IMR-90 (cell line): ENCODE results near the gene SESN1. TPM values are rescaled to one million over a fixed set of nuclear protein-coding genes. Genes with fewer than 3 reads are reported as not detected.

Experiments used
- ATAC-seq: fragments of 200-7000 bp; cut with Tn5 transposase; 2 replicates; pipeline ENCODE4 v1.9.1; 2020; ENCODE audit warnings: low read depth, mild to moderate bottlenecking, moderate library complexity
- BruUV-seq: library from RNA; stranded (reverse); fragments of 400-500 nt; replicated peaks from 2 replicates; lab custom pipeline; 2021; lab: Mats Ljungman, UMichigan
- CTCF ChIA-PET: fragments of 300-600 bp; formaldehyde crosslinking; extraction: SDS; loops from one replicate; lab custom pipeline; 2021; ENCODE audit warnings: antibody characterized with exemption; lab: Yijun Ruan, JAX
- POLR2A ChIA-PET: fragments of 300-600 bp; sonication (Branson Sonifier 250); formaldehyde crosslinking; loops from one replicate; lab custom pipeline; 2022; ENCODE audit warnings: antibody characterized with exemption; ENCODE audit not compliant: unreplicated experiment; lab: Charles Lee
- DNase-seq: peaks from one replicate; pipeline ENCODE4 v3.0.0; 2013
- H2AFZ ChIP-seq: replicated peaks from 2 replicates; pipeline ENCODE3; 2013; ENCODE audit warnings: low read length, mild to moderate bottlenecking; ENCODE audit not compliant: poor library complexity
- H2AK5ac ChIP-seq: 2 replicates; pipeline ENCODE4 v1.6.1; 2013; ENCODE audit warnings: low read depth, low read length, inconsistent platforms
- H2AK9ac ChIP-seq: replicated peaks from 2 replicates; pipeline ENCODE3; 2013; ENCODE audit warnings: mild to moderate bottlenecking, low read depth, low read length, moderate library complexity; ENCODE audit not compliant: poor library complexity
- H2BK120ac ChIP-seq: 2 replicates; pipeline ENCODE4 v1.6.1; 2013; ENCODE audit warnings: low read depth, low read length, inconsistent platforms
- H2BK15ac ChIP-seq: 3 replicates; pipeline ENCODE4 v1.6.1; 2013; ENCODE audit warnings: low read depth, low read length, inconsistent platforms
- H2BK20ac ChIP-seq: 2 replicates; pipeline ENCODE4 v1.6.1; 2013; ENCODE audit warnings: low read depth, mild to moderate bottlenecking, inconsistent platforms, low read length, moderate library complexity
- H2BK5ac ChIP-seq: 2 replicates; pipeline ENCODE4 v1.6.1; 2013; ENCODE audit warnings: mild to moderate bottlenecking, low read depth, low read length, inconsistent platforms; ENCODE audit not compliant: poor library complexity, severe bottlenecking
- H3K14ac ChIP-seq: replicated peaks from 2 replicates; pipeline ENCODE4 v1.6.1; 2013; ENCODE audit warnings: low read depth, low read length, inconsistent platforms
- H3K18ac ChIP-seq: 2 replicates; pipeline ENCODE4 v1.6.1; 2013; ENCODE audit warnings: low read depth, low read length, control low read depth
- H3K23ac ChIP-seq: 2 replicates; pipeline ENCODE4 v1.6.1; 2013; ENCODE audit warnings: low read depth, low read length, inconsistent platforms
- H3K27ac ChIP-seq: 2 replicates; pipeline ENCODE4 v1.5.1; 2013; ENCODE audit warnings: mild to moderate bottlenecking, control low read depth, low read length; ENCODE audit not compliant: insufficient read depth
- H3K27me3 ChIP-seq: 2 replicates; pipeline ENCODE4 v1.6.1; 2013; ENCODE audit warnings: low read length; ENCODE audit not compliant: control insufficient read depth, insufficient read depth
- H3K36me3 ChIP-seq: 2 replicates; pipeline ENCODE4 v1.6.1; 2013; ENCODE audit warnings: low read length, mixed read lengths; ENCODE audit not compliant: control insufficient read depth, insufficient read depth
- H3K4ac ChIP-seq: 2 replicates; pipeline ENCODE4 v1.6.1; 2013; ENCODE audit warnings: low read depth, low read length, inconsistent platforms
- H3K4me1 ChIP-seq: 2 replicates; pipeline ENCODE4 v1.6.1; 2013; ENCODE audit warnings: low read length, mixed read lengths; ENCODE audit not compliant: control insufficient read depth, insufficient read depth
- H3K4me2 ChIP-seq: 2 replicates; pipeline ENCODE4 v1.6.1; 2013; ENCODE audit warnings: low read depth, mild to moderate bottlenecking, control low read depth, low read length, moderate library complexity
- H3K4me3 ChIP-seq: 2 replicates; pipeline ENCODE4 v1.5.1; 2013; ENCODE audit warnings: low read depth, mild to moderate bottlenecking, control low read depth, low read length, moderate library complexity; ENCODE audit not compliant: insufficient read depth
- H3K56ac ChIP-seq: 2 replicates; pipeline ENCODE4 v1.6.1; 2013; ENCODE audit warnings: low read length, inconsistent platforms; ENCODE audit not compliant: insufficient read depth; ENCODE audit errors: extremely low read depth
- H3K79me1 ChIP-seq, 2 experiments: 2 replicates each; pipeline ENCODE4 v1.6.1; 2013; ENCODE audit warnings: low read length in 2 of 2, inconsistent platforms in 1 of 2, low read depth in 1 of 2
- H3K9ac ChIP-seq: 2 replicates; pipeline ENCODE4 v1.6.1; 2013; ENCODE audit warnings: low read depth, low read length, control low read depth
- H3K9me1 ChIP-seq: 2 replicates; pipeline ENCODE4 v1.6.1; 2013; ENCODE audit warnings: low read length, inconsistent platforms; ENCODE audit not compliant: insufficient read depth
- H3K9me3 ChIP-seq: 2 replicates; pipeline ENCODE4 v1.6.1; 2013; ENCODE audit warnings: low read length; ENCODE audit not compliant: control insufficient read depth, insufficient read depth
- H4K20me1 ChIP-seq: 2 replicates; pipeline ENCODE4 v1.6.1; 2013; ENCODE audit warnings: low read length, inconsistent platforms; ENCODE audit not compliant: insufficient read depth
- H4K5ac ChIP-seq: 2 replicates; pipeline ENCODE4 v1.6.1; 2013; ENCODE audit warnings: mild to moderate bottlenecking, low read depth, low read length, control low read depth
- H4K8ac ChIP-seq, 2 experiments: 2 replicates each; pipeline ENCODE4 v1.6.1; 2013; ENCODE audit warnings: low read depth in 2 of 2, low read length in 2 of 2, control low read depth in 1 of 2, inconsistent platforms in 1 of 2
- H4K91ac ChIP-seq: 2 replicates; pipeline ENCODE4 v1.6.1; 2013; ENCODE audit warnings: low read depth, low read length, inconsistent platforms; ENCODE audit not compliant: insufficient read depth
- BHLHE40 ChIP-seq: fragments of 150-350 bp; IDR thresholded peaks from 2 replicates; pipeline ENCODE4 v1.6.1; 2016; ENCODE audit warnings: mild to moderate bottlenecking, low read depth, low read length
- CEBPB ChIP-seq: IDR thresholded peaks from 2 replicates; pipeline ENCODE4 v1.6.1; 2012; ENCODE audit warnings: low read depth, low read length, improper control_type of control experiment
- MAZ ChIP-seq: IDR thresholded peaks from 2 replicates; pipeline ENCODE4 v1.6.1; 2012; ENCODE audit warnings: low read depth, mild to moderate bottlenecking, low read length, improper control_type of control experiment, moderate library complexity, borderline replicate concordance
- NFE2L2 ChIP-seq: fragments of 150-350 bp; IDR thresholded peaks from 2 replicates; pipeline ENCODE4 v1.6.1; 2016; ENCODE audit warnings: low read depth, mild to moderate bottlenecking, low read length
- POLR2A ChIP-seq: IDR thresholded peaks from 2 replicates; pipeline ENCODE4 v1.6.1; 2012; ENCODE audit warnings: mild to moderate bottlenecking, low read depth, low read length
- RAD21 ChIP-seq: IDR thresholded peaks from 2 replicates; pipeline ENCODE4 v1.6.1; 2012; ENCODE audit warnings: low read length, improper control_type of control experiment
- RFX5 ChIP-seq: IDR thresholded peaks from 2 replicates; pipeline ENCODE4 v1.8.0; 2012; ENCODE audit warnings: low read depth, mild to moderate bottlenecking, low read length, moderate library complexity
- WGBS, 2 experiments: methylation state at CpG; one replicate each; pipeline versions ENCODE4 v1.1.5 to v1.1.7; 2013; ENCODE audit warnings: missing lambda C conversion rate in 2 of 2; ENCODE audit not compliant: insufficient read length in 1 of 2; ENCODE audit errors: extremely low coverage in 2 of 2; 5-methylcytosine and 5-hydroxymethylcytosine counted together
- dilution Hi-C: fragments of 300-500 bp; cut with HindIII; formaldehyde crosslinking; loops from one replicate; pipeline ENCODE4 v1.14.3; 2018; ENCODE audit warnings: low sequenced_read_pairs; ENCODE audit not compliant: unreplicated experiment
- in situ Hi-C: fragments of 300-500 bp; cut with MboI; formaldehyde crosslinking; loops from 3 replicates; pipeline ENCODE4 v1.14.3; 2019; ENCODE audit warnings: low sequenced_read_pairs, inconsistent platforms, mixed read lengths
- intact Hi-C: fragments of 100-400 bp; cut with micrococcal nuclease; formaldehyde crosslinking; loops from 2 replicates; pipeline ENCODE4 v1.10.0; 2022
- polyA plus RNA-seq, 3 experiments: library from polyadenylated mRNA; depleted of rRNA; stranded (reverse); fragments of >200 nt; gene quantifications; 2 replicates each; pipeline ENCODE4 v1.2.3, GENCODE V29; 2012; ENCODE audit warnings: low replicate concordance in 1 of 3
- total RNA-seq: library from RNA; depleted of rRNA; stranded (reverse); fragments of >200 nt; gene quantifications from 2 replicates; pipeline ENCODE4 v1.2.3, GENCODE V29; 2012
- TF ChIP-seq, protein P1 (sequence below): fragments of 150-350 bp; IDR thresholded peaks from 2 replicates; pipeline ENCODE4 v1.6.1; 2016; ENCODE audit warnings: low read depth, mild to moderate bottlenecking, low read length, moderate library complexity, borderline replicate concordance

Gene SESN1
- total and polyA plus RNA-seq, 2 of the 4 experiments (the other 2 are of a cell fraction), result 9.7 to 16.7 TPM

DNA sequence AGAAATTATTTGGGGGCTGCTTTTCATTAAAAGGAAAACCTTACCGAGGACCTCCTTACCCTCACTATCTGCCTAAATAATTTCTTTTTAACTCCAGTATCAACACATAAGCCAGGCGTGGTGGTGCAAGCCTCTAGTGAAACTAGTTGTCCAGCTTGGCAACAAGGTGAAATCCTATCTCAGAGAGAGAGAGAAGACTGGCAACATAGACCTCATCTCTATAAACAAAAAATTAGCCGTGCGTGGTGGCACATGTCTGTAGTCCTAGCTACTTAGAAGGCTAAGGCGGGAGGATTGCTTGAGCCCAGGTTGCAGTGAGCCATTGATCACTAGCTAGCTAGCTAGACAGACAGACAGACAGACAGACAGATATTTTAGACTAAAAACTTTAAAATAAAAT, 153.9 kb downstream of the SESN1 start:
- Histone ChIP-seq H2AK5ac (no peak overlapping the region), H3K4me1 (peaks cover 9% of the 10 kb centered on the region), H4K8ac (no peak overlapping the region), H3K9me1 (peaks cover 4% of the 10 kb centered on the region), H4K20me1 (no peaks in the 10 kb centered on the region), H3K27ac (no peak overlapping the region), H2BK5ac (no peak overlapping the region), H3K14ac (no peak overlapping the region), H3K9me3 (no peaks in the 10 kb centered on the region), H3K9ac (no peak overlapping the region), H3K4ac (no peak overlapping the region), H3K23ac (no peak overlapping the region), H4K5ac (no peak overlapping the region), H2BK15ac (no peak overlapping the region), H3K36me3 (no peaks in the 10 kb centered on the region), H2BK20ac (no peak overlapping the region), H2AFZ (no peak overlapping the region), H3K4me2 (no peak overlapping the region), H2AK9ac (no peak overlapping the region), H3K27me3 (no peaks in the 10 kb centered on the region), H3K18ac (no peak overlapping the region), H2BK120ac (no peak overlapping the region), H3K79me1 (no peaks in the 10 kb centered on the region), H3K4me3 (no peak overlapping the region), H3K56ac (no peak overlapping the region), H4K91ac (no peak overlapping the region)
- in situ Hi-C loops, result no loop called here
- ChIA-PET CTCF (no interaction called here), POLR2A (no interaction called here)
- WGBS, 2 experiments, result no CpG with 5 or more reads among the region's 5 CpGs
- DNase-seq, result no peak
- BruUV-seq, result no TSS peak
- intact Hi-C loops, result no loop called here
- no peak for ATAC-seq
- dilution Hi-C loops, result no loop called here
- TF ChIP-seq BHLHE40 (no peak), RAD21 (no peak), RFX5 (no peak), MAZ (no peak), NFE2L2 (no peak), POLR2A (no peak), CEBPB (no peak)
- TF ChIP-seq, protein P1, sequence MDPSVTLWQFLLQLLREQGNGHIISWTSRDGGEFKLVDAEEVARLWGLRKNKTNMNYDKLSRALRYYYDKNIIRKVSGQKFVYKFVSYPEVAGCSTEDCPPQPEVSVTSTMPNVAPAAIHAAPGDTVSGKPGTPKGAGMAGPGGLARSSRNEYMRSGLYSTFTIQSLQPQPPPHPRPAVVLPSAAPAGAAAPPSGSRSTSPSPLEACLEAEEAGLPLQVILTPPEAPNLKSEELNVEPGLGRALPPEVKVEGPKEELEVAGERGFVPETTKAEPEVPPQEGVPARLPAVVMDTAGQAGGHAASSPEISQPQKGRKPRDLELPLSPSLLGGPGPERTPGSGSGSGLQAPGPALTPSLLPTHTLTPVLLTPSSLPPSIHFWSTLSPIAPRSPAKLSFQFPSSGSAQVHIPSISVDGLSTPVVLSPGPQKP, result no peak
